GM23248 (cell line): ENCODE measurements around the gene KRTAP5-5. TPM values are rescaled to one million over a fixed set of nuclear protein-coding genes. Genes with fewer than 3 reads are reported as not detected.
"Not testable (repeated sequence)": the region's sequence is repeated elsewhere in the genome, so short reads cannot be mapped to it uniquely, and the experiment has no call there.

ENCODE experiments used
- DNase-seq: peaks from one replicate; pipeline ENCODE4 v3.0.0-alpha.2; 2015
- H2AFZ ChIP-seq: fragments of 200-600 bp; sonication (generic); 2 replicates; pipeline ENCODE4 v1.6.1; 2016; ENCODE audit warnings: antibody characterized with exemption
- H3F3A ChIP-seq: fragments of 200-600 bp; sonication (generic); 2 replicates; pipeline ENCODE4 v1.6.1; 2016; ENCODE audit warnings: mild to moderate bottlenecking, antibody characterized with exemption, mixed run types; ENCODE audit not compliant: insufficient read depth
- H3K27ac ChIP-seq: fragments of 200-600 bp; sonication (generic); 2 replicates; pipeline ENCODE4 v1.5.1; 2016; ENCODE audit warnings: mild to moderate bottlenecking
- H3K27me3 ChIP-seq: fragments of 200-600 bp; sonication (generic); replicated peaks from 2 replicates; pipeline ENCODE4 v1.6.1; 2016; ENCODE audit warnings: mild to moderate bottlenecking; ENCODE audit not compliant: insufficient read depth
- H3K36me3 ChIP-seq: fragments of 200-600 bp; sonication (generic); 2 replicates; pipeline ENCODE4 v1.6.1; 2016; ENCODE audit warnings: low read depth, mild to moderate bottlenecking
- H3K4me1 ChIP-seq: fragments of 200-600 bp; sonication (generic); 2 replicates; pipeline ENCODE4 v1.6.1; 2016; ENCODE audit warnings: mild to moderate bottlenecking; ENCODE audit not compliant: insufficient read depth
- H3K4me2 ChIP-seq: fragments of 200-600 bp; sonication (generic); one replicate; pipeline ENCODE4 v1.6.1; 2016; ENCODE audit warnings: mild to moderate bottlenecking; ENCODE audit not compliant: unreplicated experiment
- H3K4me3 ChIP-seq: fragments of 200-600 bp; sonication (generic); 2 replicates; pipeline ENCODE4 v1.5.1; 2016; ENCODE audit warnings: mild to moderate bottlenecking
- H3K79me2 ChIP-seq: fragments of 200-600 bp; sonication (generic); 2 replicates; pipeline ENCODE4 v1.6.1; 2016; ENCODE audit warnings: mild to moderate bottlenecking; ENCODE audit not compliant: insufficient read depth
- H3K9ac ChIP-seq: fragments of 200-600 bp; sonication (generic); 2 replicates; pipeline ENCODE4 v1.6.1; 2016; ENCODE audit warnings: mild to moderate bottlenecking
- H3K9me2 ChIP-seq: fragments of 200-600 bp; sonication (generic); 2 replicates; pipeline ENCODE4 v1.6.1; 2016; ENCODE audit warnings: mixed run types, mild to moderate bottlenecking, moderate library complexity; ENCODE audit not compliant: insufficient read depth
- H3K9me3 ChIP-seq: fragments of 200-600 bp; sonication (generic); one replicate; pipeline ENCODE4 v1.6.1; 2017; ENCODE audit warnings: low read depth
- H4K20me1 ChIP-seq: fragments of 200-600 bp; sonication (generic); 2 replicates; pipeline ENCODE4 v1.6.0; 2016; ENCODE audit not compliant: insufficient read depth
- EZH2 ChIP-seq: fragments of 200-600 bp; sonication (generic); IDR thresholded peaks from 2 replicates; pipeline ENCODE4 v1.6.1; 2018; ENCODE audit warnings: antibody characterized with exemption, mild to moderate bottlenecking; ENCODE audit not compliant: insufficient read depth, poor library complexity, severe bottlenecking
- EZH2phosphoT487 ChIP-seq: fragments of 200-600 bp; sonication (generic); IDR thresholded peaks from 2 replicates; pipeline ENCODE4 v1.6.1; 2018; ENCODE audit warnings: antibody characterized with exemption, moderate library complexity, mild to moderate bottlenecking, low read depth; ENCODE audit not compliant: insufficient read depth
- WGBS, 2 experiments: methylation state at CpG; one replicate each; pipeline ENCODE4 v1.1.6; 2015 to 2017; ENCODE audit warnings: low lambda C conversion rate in 2 of 2, low coverage in 1 of 2; ENCODE audit errors: missing lambda C conversion rate in 2 of 2; 5-methylcytosine and 5-hydroxymethylcytosine counted together
- in situ Hi-C: fragments of 300-500 bp; cut with MboI; formaldehyde crosslinking; loops from 2 replicates; pipeline ENCODE4 v1.15.0; 2020
- polyA plus RNA-seq: library from polyadenylated mRNA; unstranded; fragments of >200 nt; fragmentation: Nextera tagmentation; extraction: Ambion mirVana; gene quantifications from 2 replicates; pipeline ENCODE4 v1.2.1, GENCODE V29; 2016
- total RNA-seq: library from RNA; depleted of rRNA; stranded (reverse); fragments of >200 nt; shearing (Covaris generic); gene quantifications from 2 replicates; pipeline ENCODE4 v1.2.3, GENCODE V29; 2014

KRTAP5-5 gene
- total and polyA plus RNA-seq, 2 experiments from 2014 or later = not detected

DNA sequence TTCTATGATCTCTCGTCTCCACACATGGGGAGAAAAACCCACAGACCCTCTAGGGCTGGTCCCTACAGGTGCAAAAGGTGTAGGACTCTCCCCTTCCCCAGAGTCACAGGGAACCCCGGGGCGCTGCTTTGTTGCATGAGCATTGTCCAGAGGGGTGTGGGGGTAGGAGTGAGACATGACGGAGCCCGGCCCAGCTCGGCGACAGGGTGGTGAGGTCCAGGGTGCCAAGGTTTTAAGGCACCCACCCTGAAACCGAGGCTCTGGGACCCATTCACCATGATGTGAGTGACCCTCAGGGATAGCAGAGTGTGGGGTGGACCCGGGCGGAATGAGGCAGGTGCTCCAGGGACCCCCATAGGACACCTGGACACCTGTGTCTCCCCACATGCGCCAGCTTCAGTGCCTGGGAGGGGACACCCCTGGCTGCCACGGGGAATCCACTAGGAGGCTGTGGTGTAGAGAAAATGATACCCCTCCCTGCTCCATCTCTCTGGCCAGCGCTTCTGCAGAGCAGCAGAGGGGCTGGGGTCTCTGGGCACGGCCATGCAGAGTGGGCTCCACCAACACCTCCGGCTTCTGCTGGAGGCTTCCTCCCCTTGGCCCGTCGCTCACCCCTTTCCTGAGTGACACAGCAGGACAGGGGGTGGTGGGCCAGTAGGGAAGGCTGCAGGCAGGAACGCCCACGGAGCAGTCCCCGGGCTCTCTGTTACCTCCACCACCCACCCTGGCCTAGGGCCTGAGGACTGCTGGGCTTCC, 15.2 kb downstream of the KRTAP5-5 start:
- H3K9me3 ChIP-seq = no peaks in the 10 kb centered on the region
- no peak overlapping the region for H3K4me3 ChIP-seq
- no peaks in the 10 kb centered on the region for H3K4me1 ChIP-seq
- in situ Hi-C loops = no loop called here
- no peak overlapping the region for H3K9ac ChIP-seq
- 64 to 65% methylated on average over 20 of the region's 20 CpGs for WGBS, 2 experiments
- no peak overlapping the region for H3K4me2 ChIP-seq
- H2AFZ ChIP-seq = no peak overlapping the region
- H4K20me1 ChIP-seq = no peaks in the 10 kb centered on the region
- no peak overlapping the region for H3K27ac ChIP-seq
- H3K9me2 ChIP-seq = no peaks in the 10 kb centered on the region
- no peaks in the 10 kb centered on the region for H3F3A ChIP-seq
- no peak for DNase-seq
- H3K27me3 ChIP-seq = peaks cover 11% of the 10 kb centered on the region
- no peaks in the 10 kb centered on the region for H3K36me3 ChIP-seq
- H3K79me2 ChIP-seq = no peaks in the 10 kb centered on the region
- TF ChIP-seq EZH2 (no peak), EZH2phosphoT487 (no peak)

GRCh38 chr11:1645357-1645821, 15.8 kb downstream of the KRTAP5-5 start:
- 71 to 73% methylated on average over 11 to 12 of the region's 12 CpGs for WGBS, 2 experiments
- no peaks in the 10 kb centered on the region for H3K36me3 ChIP-seq
- H3K9ac ChIP-seq = no peak overlapping the region
- no peak overlapping the region for H2AFZ ChIP-seq
- H3K27me3 ChIP-seq = peaks cover 5% of the 10 kb centered on the region
- no peaks in the 10 kb centered on the region for H3K79me2 ChIP-seq
- no peaks in the 10 kb centered on the region for H3F3A ChIP-seq
- H3K4me1 ChIP-seq = no peaks in the 10 kb centered on the region
- H3K9me3 ChIP-seq = no peaks in the 10 kb centered on the region
- H3K4me3 ChIP-seq = no peak overlapping the region
- H3K9me2 ChIP-seq = no peaks in the 10 kb centered on the region
- no peak overlapping the region for H3K27ac ChIP-seq
- TF ChIP-seq EZH2phosphoT487 = no peak
- TF ChIP-seq EZH2 = no peak
- no peak overlapping the region for H3K4me2 ChIP-seq
- H4K20me1 ChIP-seq = no peaks in the 10 kb centered on the region
- in situ Hi-C loops = no loop called here
- DNase-seq = no peak

DNA sequence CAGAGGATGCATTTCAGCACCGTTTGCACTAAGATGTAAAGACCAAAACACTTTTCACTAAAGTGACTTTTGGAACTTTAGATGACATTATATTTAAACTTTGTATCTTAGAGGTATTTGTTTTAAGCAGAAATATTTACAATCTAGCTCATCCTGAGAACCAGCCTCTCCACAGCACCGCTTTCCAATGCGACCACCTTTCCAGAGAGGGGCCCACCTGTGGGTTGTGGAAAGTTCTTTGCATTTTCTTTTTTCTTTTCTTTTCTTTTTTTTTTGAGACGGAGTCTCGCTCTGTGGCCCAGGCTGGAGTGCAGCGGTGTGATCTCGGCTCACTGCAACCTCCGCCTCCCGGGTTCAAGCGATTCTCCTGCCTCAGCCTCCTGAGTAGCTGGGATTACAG, 17.0 kb downstream of the KRTAP5-5 start:
- in situ Hi-C loops, H3K9ac ChIP-seq: not testable (repeated sequence)
- 72 to 74% methylated on average over 10 of the region's 10 CpGs for WGBS, 2 experiments

DNA sequence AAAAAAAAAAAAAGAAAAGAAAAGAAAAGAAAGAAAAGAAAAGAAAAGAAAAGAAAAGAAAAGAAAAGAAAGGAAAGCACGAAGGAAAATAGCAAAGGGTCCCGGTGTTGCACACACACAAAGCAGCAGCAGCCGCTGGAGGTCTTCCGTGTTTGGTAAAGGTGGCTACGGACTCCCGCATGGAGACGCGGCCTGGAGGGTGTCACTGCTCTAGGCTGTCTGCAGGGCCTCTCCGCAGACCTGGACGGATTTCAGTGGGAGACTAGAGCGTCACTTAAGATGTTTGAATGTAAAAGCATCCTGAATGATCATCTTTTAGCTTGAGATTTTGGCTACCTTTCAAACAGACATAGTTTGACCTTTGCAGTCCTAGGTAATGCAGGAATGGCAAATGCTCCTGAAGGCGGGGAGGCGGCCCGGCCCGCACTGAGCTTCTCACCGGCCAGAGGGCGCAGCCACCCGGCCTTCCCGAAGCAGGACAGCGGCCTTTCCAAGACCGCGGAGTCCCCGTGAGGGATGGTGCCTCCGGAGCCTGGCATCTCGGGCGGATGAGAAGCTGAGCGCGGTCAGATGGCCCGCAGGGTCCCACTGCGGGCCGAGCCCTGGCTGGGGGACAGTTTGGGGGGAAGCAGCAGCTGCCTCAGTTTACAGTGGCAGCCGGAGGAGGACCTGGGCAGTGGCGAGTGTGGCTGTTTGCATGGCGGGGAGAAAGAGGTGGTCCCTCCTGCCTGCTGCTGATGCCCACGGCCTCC, 18.5 kb downstream of the KRTAP5-5 start:
- TF ChIP-seq EZH2 (no peak), EZH2phosphoT487 (no peak)
- no peak for DNase-seq
- Histone ChIP-seq H3K27me3 (peaks cover 12% of the 10 kb centered on the region), H3K27ac (no peak overlapping the region), H3K9ac (no peak overlapping the region), H3K4me1 (no peaks in the 10 kb centered on the region), H3K4me3 (no peak overlapping the region), H3K36me3 (no peaks in the 10 kb centered on the region), H3K9me2 (no peaks in the 10 kb centered on the region), H3F3A (no peaks in the 10 kb centered on the region), H3K79me2 (no peaks in the 10 kb centered on the region), H2AFZ (no peak overlapping the region), H3K4me2 (no peak overlapping the region), H4K20me1 (no peaks in the 10 kb centered on the region), H3K9me3 (no peaks in the 10 kb centered on the region)
- in situ Hi-C loops = no loop called here
- WGBS, 2 experiments = 78 to 80% methylated on average over 33 to 35 of the region's 35 CpGs

More for the DNA sequence above, 17.0 kb downstream of the KRTAP5-5 start:
- H3K27me3 ChIP-seq, H3F3A ChIP-seq, H3K9me3 ChIP-seq, H2AFZ ChIP-seq, H3K9me2 ChIP-seq, DNase-seq, H3K27ac ChIP-seq, H3K36me3 ChIP-seq, H3K79me2 ChIP-seq, H4K20me1 ChIP-seq, H3K4me2 ChIP-seq, H3K4me1 ChIP-seq, H3K4me3 ChIP-seq: not testable (repeated sequence)
